Stimulated activated CD4-positive, alpha-beta T cell treated with anti-CD3 and anti-CD28 coated beads, Interleukin-2, amount 100 ng/mL, for 48 hours (primary cell): ENCODE measurements around the gene APLP2.
A peak's percentile ranks its signal among the peaks of the same experiment; 100 is the strongest.
"Not testable (repeated sequence)": the region's sequence is repeated elsewhere in the genome, so short reads cannot be mapped to it uniquely, and the experiment has no call there.

Experiments
- DNase-seq, 2 donors: peaks; one replicate each; pipeline ENCODE4 v3.0.0-alpha.2; 2020

APLP2 gene

GRCh38 chr11:130061017-130061416, 8.7 kb upstream of the APLP2 start:
- DNase-seq: no peak

GRCh38 chr11:130062026-130062425, 7.7 kb upstream of the APLP2 start:
- DNase-seq: no peak

- no peak for DNase-seq
Observed at GRCh38 chr11:130063451-130063850, 6.2 kb upstream of the APLP2 start.

- DNase-seq: no peak
Observed at GRCh38 chr11:130064596-130064995, 5.1 kb upstream of the APLP2 start.

GRCh38 chr11:130066338-130066737, 3.4 kb upstream of the APLP2 start:
- DNase-seq: no peak

GRCh38 chr11:130068546-130068985, 1.1 kb upstream of the APLP2 start:
- no peak for DNase-seq

- peak in 1 of 2 donors; percentile 21 for DNase-seq
Observed at GRCh38 chr11:130068986-130069658, 572 bp upstream of the APLP2 start.

GRCh38 chr11:130070109-130070845, 583 bp downstream of the APLP2 start:
- DNase-seq: peak; percentile 30 to 43

- no peak for DNase-seq
Observed at GRCh38 chr11:130070846-130071200, 1.1 kb downstream of the APLP2 start.

- no peak for DNase-seq
Observed at GRCh38 chr11:130071211-130071712, 1.6 kb downstream of the APLP2 start.

- DNase-seq: no peak
Observed at GRCh38 chr11:130074736-130075135, 5.0 kb downstream of the APLP2 start.

- DNase-seq: no peak
Observed at GRCh38 chr11:130076778-130077481, 7.2 kb downstream of the APLP2 start.

- DNase-seq: no peak
Observed at GRCh38 chr11:130077671-130078070, 8.0 kb downstream of the APLP2 start.

- DNase-seq: no peak
Observed at GRCh38 chr11:130078080-130078479, 8.4 kb downstream of the APLP2 start.

GRCh38 chr11:130085671-130086290, 16.1 kb downstream of the APLP2 start:
- no peak for DNase-seq

GRCh38 chr11:130086669-130087068, 17.0 kb downstream of the APLP2 start:
- DNase-seq: no peak

- DNase-seq: no peak
Observed at GRCh38 chr11:130087294-130087926, 17.7 kb downstream of the APLP2 start.

GRCh38 chr11:130088217-130088616, 18.5 kb downstream of the APLP2 start:
- no peak for DNase-seq

GRCh38 chr11:130088919-130089673, 19.4 kb downstream of the APLP2 start:
- no peak for DNase-seq

GRCh38 chr11:130089674-130090073, 20.0 kb downstream of the APLP2 start:
- no peak for DNase-seq

GRCh38 chr11:130090517-130090916, 20.8 kb downstream of the APLP2 start:
- DNase-seq: not testable (repeated sequence)

- DNase-seq: not testable (repeated sequence)
Observed at GRCh38 chr11:130091169-130091568, 21.5 kb downstream of the APLP2 start.
